Kidney epithelial cell (primary cell): ENCODE data around the gene C1orf94. TPM values are rescaled to one million over a fixed set of nuclear protein-coding genes. Genes with fewer than 3 reads are reported as not detected.

ENCODE experiments used
- DNase-seq: peaks from one replicate; pipeline ENCODE4 v3.0.0-alpha.2; 2010; ENCODE audit warnings: low read depth
- H3K27me3 ChIP-seq: 2 replicates; pipeline ENCODE4 v1.6.0; 2011; ENCODE audit warnings: low read length; ENCODE audit not compliant: control insufficient read depth, insufficient read depth
- H3K36me3 ChIP-seq: 2 replicates; pipeline ENCODE4 v1.5.1; 2011; ENCODE audit warnings: low read length; ENCODE audit not compliant: control insufficient read depth, insufficient read depth
- H3K4me3 ChIP-seq: 2 replicates; pipeline ENCODE4 v1.5.1; 2011; ENCODE audit warnings: low read depth, mild to moderate bottlenecking, control low read depth, low read length
- CTCF ChIP-seq: IDR thresholded peaks from 2 replicates; pipeline ENCODE4 v1.5.1; 2011; ENCODE audit warnings: mild to moderate bottlenecking, moderate library complexity, low read length, control low read depth, inconsistent platforms; ENCODE audit not compliant: insufficient read depth, poor library complexity, severe bottlenecking
- total RNA-seq: library from RNA; depleted of rRNA; stranded (reverse); fragments of >200 nt; gene quantifications from 2 replicates; pipeline ENCODE4 v1.2.3, GENCODE V29; 2015

C1orf94 gene
- total RNA-seq, 1 donor from 2014 or later, result not detected

GRCh38 chr1:34162852-34163766 lies 13.6 kb upstream of the C1orf94 start:
- peaks cover 43% of the 10 kb centered on the region for H3K27me3 ChIP-seq
- DNase-seq, result peak; percentile 51
- H3K4me3 ChIP-seq, result peak overlapping the region; percentile 44
- TF ChIP-seq CTCF, result peak; percentile 86
- H3K36me3 ChIP-seq, result no peaks in the 10 kb centered on the region

- no peak for DNase-seq
- TF ChIP-seq CTCF, result no peak
- H3K4me3 ChIP-seq, result peak overlapping the region; percentile 44
- peaks cover 43% of the 10 kb centered on the region for H3K27me3 ChIP-seq
- H3K36me3 ChIP-seq, result no peaks in the 10 kb centered on the region
Measured at GRCh38 chr1:34163792-34164731, 12.6 kb upstream of the C1orf94 start.

DNA sequence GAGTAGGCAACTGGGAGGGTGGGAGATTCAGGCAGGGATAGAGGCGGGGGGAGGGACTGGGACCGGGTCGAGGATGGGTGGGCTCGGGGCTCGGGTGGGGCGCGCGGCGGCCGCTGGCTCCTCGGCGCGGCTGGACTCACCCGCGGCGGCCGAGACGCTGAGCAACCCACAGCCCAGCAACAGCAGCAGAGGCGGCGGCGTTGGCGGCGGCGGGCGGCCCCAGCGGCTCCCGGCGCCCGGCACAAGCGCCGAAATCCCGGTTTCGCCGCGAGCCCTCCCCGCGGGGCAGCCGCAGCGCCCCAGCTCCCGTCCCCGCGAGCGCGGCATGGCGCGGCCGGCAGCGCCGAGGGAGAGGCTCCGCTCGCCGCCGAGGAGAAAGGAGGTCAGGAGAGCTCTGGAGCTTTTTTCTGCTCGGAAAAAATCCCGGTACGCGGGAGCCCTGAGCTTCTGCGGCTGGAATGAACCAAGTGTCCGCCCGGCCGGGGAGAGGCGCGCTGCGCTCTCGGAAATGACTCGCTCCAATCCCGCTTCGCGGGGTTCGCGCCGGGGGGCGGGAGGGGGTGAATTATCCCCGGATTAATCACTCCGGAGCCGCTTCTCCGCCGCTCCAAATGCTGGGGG lies 11.8 kb upstream of the C1orf94 start, which contains the start of gene CSMD2:
TSS of gene CSMD2 (minus strand) at position 460 of the 621 bp plus-strand sequence. CDS start at position 327, 133 bp downstream.
- H3K36me3 ChIP-seq, result no peaks in the 10 kb centered on the region
- no peak for DNase-seq
- H3K4me3 ChIP-seq, result peak within 1 kb of the TSS; percentile 44
- H3K27me3 ChIP-seq, result peaks cover 45% of the 10 kb centered on the region
- TF ChIP-seq CTCF, result no peak

DNA sequence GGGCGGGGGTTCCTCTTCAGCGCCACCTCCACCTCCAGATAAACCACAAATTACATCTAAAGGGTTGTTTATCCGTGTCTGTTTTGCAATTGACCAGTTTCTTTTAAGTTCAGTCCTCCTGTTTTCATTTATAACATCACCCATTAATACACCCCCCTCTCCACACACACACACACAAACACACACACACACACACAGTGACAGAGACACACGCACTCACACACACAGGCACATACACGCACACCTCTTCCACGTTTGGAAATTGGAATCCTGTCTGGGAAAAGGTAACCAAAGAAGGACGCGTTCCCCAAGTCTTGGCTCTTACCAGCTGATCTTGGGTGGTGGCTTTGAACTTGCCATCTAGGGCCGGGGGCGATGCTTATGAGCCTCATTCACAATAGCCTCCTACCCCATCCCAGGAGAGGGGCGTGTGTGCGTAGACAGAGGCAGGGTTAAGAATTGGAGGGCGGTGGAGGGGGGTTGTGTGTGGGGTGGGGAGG lies 11.2 kb upstream of the C1orf94 start:
- Histone ChIP-seq H3K36me3 (no peaks in the 10 kb centered on the region), H3K4me3 (peak overlapping the region; percentile 44), H3K27me3 (peaks cover 45% of the 10 kb centered on the region)
- DNase-seq, result no peak
- TF ChIP-seq CTCF, result no peak

DNA sequence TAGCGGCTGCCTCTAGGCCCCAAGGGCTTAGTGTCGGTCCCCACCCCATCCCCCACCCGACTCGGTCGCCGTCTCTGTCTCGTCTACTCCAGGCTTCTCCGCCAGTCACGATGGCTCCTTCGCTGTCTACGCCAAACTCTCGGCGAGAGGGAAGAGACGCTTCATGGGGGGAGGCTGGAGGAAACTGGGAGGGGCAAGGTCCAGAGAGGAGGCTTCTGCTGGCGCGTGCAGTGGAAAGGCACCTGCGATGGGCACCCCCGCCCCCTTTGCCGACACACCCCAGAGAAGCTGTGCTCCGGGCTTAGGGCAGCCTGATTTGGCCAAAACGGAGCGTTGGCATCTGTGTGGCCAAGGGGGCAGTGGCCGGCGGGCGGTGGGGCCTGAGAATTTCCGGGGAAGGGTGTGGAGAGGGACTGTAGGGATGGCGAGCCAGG lies 10.5 kb upstream of the C1orf94 start:
- DNase-seq, result no peak
- TF ChIP-seq CTCF, result no peak
- Histone ChIP-seq H3K4me3 (no peak overlapping the region), H3K36me3 (no peaks in the 10 kb centered on the region), H3K27me3 (peaks cover 48% of the 10 kb centered on the region)
